ENCODE results near the gene RELL2.

RELL2 gene

DNA sequence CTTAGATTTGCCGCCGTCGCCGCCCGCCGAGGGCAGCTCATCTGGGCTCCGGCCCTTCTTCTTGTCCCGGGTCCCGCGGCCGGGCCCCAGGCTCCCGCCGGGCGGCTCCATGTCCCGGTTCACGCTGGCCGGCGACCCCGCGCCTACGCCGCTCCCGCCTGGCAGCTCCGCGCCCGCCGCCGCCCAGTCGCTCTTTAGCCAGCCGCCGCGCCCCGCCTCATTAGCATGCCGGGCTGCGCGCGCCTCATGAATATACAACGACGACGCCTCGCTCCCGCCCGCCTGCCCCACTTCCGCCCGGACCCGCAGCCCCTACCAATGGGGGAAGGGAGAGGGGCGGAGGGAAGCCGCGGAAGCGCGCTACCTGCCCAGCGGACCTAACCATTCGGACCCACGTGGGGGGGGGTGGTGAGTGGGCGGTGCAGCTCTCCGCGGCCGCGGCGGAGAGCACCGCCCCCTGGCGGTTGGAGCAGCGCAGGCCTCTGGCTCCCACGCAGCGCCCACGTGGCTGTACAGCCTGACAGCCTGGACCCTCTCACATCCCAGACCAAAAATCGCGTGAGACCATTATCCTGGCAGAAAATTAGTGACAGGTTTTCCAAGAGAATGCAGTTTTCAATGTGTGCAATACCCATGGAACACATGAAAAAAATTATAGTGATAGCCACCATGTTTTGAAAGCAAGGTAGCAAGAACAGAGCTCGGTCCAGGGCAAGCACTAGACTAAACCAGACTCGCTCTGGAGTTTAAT, 17.8 kb upstream of the RELL2 start, which contains the start of gene DIAPH1:
Gene DIAPH1, minus strand, starts transcription at position 197 of the 751 bp plus-strand sequence. Its CDS starts 86 bp downstream, at position 111.
- peak; percentile 65 for DNase-seq (ENCODE audit: low read depth)

- no peak for DNase-seq (ENCODE audit: low read depth)
Observed at GRCh38 chr5:141623186-141623585, 13.6 kb upstream of the RELL2 start.

GRCh38 chr5:141623611-141624010, 13.2 kb upstream of the RELL2 start:
- DNase-seq (ENCODE audit: low read depth): no peak

DNA sequence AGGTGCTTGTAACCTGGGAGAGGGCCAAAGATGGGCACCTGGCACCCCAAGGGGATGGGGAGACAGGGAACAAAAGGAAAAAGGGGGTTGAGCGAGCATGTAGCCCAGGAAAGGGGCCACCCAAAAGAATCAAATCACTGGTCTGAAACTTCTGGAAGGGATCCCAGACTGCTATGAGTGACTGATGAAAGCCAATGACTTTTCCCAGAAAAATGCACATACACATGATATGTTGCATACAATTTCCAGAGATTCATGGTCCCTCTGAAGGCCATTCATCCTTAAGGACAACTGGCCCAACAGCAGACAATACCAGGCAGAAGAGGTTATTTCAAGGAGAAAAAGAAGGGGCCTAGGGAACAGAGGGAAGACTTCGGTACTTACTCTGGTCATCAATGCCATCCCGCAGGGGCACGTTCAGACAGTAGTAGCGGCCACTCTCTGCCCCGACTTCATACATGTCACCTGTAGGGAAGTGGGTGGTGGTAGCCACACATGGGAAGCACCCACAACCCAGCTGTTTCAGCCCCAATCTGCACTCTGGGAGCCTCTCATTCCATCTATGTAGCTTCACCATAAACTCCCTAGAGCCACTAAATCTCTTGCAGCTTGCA, 8.5 kb upstream of the RELL2 start:
- no peak for DNase-seq (ENCODE audit: low read depth)

GRCh38 chr5:141630570-141631140, 6.1 kb upstream of the RELL2 start:
- no peak for DNase-seq (ENCODE audit: low read depth)

- no peak for DNase-seq (ENCODE audit: low read depth)
Observed at GRCh38 chr5:141632650-141633049, 4.1 kb upstream of the RELL2 start.

GRCh38 chr5:141633871-141634561, 2.8 kb upstream of the RELL2 start:
- DNase-seq (ENCODE audit: low read depth): no peak

- no peak for DNase-seq (ENCODE audit: low read depth)
Observed at GRCh38 chr5:141634720-141635119, 2.1 kb upstream of the RELL2 start.

DNA sequence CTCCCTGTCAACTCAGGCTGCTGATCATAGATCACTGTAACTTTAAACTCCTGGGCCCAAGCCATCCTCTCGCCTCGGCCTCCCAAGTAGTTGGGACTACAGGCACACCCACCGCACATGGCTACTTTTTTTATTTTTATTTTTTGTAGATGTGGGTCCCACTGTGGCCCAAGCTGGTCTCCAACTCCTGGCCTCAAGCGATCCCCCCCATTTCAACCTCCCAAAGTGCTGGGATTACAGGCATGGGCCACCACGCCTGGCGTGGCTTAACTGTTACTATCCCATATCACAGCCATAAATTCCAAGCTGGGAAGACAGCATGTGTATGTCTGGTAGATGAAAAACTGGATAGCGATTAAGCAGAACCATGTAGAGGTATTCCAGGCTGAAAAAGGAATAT, 1.2 kb upstream of the RELL2 start:
- DNase-seq (ENCODE audit: low read depth): no peak

- no peak for DNase-seq (ENCODE audit: low read depth)
Observed at GRCh38 chr5:141636106-141636412, 738 bp upstream of the RELL2 start.

GRCh38 chr5:141637123-141637766, 448 bp downstream of the RELL2 start:
- no peak for DNase-seq (ENCODE audit: low read depth)

DNA sequence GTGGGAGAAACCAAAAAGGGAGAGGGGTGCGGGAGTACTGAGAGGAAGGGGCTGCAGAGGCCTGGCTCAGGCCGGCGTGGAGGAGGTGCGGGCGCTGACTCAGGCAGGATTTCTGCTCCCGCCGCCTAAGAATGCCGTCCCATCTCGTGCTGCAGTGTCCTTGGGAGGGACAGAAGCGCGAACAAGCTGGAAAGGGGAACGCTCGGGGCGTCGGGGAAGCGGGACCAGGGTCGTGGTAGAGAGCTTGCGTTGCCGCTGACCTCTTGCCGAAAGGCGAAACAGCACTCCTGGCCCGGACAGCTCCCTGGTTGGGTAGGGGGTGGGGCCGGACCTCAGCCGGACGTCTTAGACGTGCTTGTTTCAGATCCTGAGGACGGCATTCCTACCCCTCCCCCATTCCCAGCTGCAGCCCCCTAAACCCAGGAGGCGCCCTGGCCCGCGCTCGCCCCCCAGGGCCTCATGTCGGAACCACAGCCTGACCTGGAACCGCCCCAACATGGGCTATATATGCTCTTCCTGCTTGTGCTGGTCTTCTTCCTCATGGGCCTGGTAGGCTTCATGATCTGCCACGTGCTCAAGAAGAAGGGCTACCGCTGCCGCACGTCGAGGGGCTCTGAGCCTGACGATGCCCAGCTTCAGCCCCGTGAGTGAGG, 1.1 kb downstream of the RELL2 start:
- no peak for DNase-seq (ENCODE audit: low read depth)

- no peak for DNase-seq (ENCODE audit: low read depth)
Observed at GRCh38 chr5:141638771-141639170, 2.0 kb downstream of the RELL2 start.

- DNase-seq (ENCODE audit: low read depth): no peak
Observed at GRCh38 chr5:141639357-141640050, 2.7 kb downstream of the RELL2 start.

GRCh38 chr5:141640051-141640415, 3.2 kb downstream of the RELL2 start:
- DNase-seq (ENCODE audit: low read depth): no peak

DNA sequence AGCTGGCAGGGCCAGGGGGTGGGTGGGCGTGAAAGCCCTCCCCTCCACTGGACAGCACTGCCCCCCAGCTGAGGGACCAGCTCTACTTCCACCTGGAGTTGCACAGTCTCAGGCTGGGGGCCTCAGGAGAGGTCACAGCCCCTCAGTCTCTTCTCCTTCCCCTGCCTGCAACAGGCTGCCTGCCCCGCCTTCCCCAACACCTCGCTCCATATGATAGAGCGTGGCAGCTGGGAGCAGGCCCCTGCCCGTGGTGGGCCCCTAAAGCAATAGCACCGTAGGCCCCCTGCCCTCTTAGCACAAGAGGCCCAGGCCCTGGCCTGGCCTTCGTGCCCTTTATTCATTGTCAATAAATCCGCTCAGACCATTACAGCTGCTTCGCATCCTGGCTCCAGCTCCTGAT, 3.9 kb downstream of the RELL2 start:
- no peak for DNase-seq (ENCODE audit: low read depth)

- DNase-seq (ENCODE audit: low read depth): no peak
Observed at GRCh38 chr5:141641634-141642267, 5.0 kb downstream of the RELL2 start.

- DNase-seq (ENCODE audit: low read depth): no peak
Observed at GRCh38 chr5:141646026-141646425, 9.2 kb downstream of the RELL2 start.

DNA sequence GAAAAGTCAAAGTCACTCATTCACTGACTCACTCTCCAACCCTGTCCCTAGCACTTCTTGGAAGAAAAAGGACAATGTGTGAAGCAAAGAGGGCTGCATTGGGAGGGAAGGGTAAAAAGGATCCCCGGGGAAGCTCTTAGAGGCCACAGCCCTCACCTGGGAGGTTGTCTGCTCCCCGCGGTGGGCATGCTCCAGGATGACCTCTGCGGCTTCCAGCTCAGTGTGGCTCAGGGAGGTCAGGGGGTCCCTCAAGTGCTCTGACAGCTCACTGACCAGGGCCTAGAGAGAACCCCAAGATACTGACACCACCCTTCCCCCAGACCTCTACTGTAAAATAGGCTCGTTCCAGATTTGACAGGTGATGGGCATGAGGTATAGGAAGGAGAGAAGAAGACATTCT, 10.4 kb downstream of the RELL2 start:
- no peak for DNase-seq (ENCODE audit: low read depth)

GRCh38 chr5:141647851-141648250, 11.1 kb downstream of the RELL2 start:
- no peak for DNase-seq (ENCODE audit: low read depth)
